MM.1S (cell line): Measurements from ENCODE around the gene CCDC87.

Source experiments
- DNase-seq: peaks from one replicate; pipeline ENCODE4 v3.0.0-alpha.2; 2015
- H2AFZ ChIP-seq: fragments of 300-600 bp; sonication (generic); 2 replicates; pipeline ENCODE4 v1.6.0; 2016; ENCODE audit warnings: antibody characterized with exemption, low read length
- H3F3A ChIP-seq: fragments of 300-600 bp; sonication (generic); 2 replicates; pipeline ENCODE4 v1.6.1; 2016; ENCODE audit warnings: mild to moderate bottlenecking, antibody characterized with exemption, low read length, moderate library complexity, mixed read lengths; ENCODE audit not compliant: insufficient read depth
- H3K27ac ChIP-seq: fragments of 300-600 bp; sonication (generic); 2 replicates; pipeline ENCODE4 v1.5.1; 2016; ENCODE audit warnings: mild to moderate bottlenecking, low read length
- H3K27me3 ChIP-seq: fragments of 300-600 bp; sonication (generic); replicated peaks from 2 replicates; pipeline ENCODE4 v1.6.0; 2016; ENCODE audit warnings: low read length; ENCODE audit not compliant: insufficient read depth
- H3K36me3 ChIP-seq: fragments of 300-600 bp; sonication (generic); replicated peaks from 2 replicates; pipeline ENCODE4 v1.6.1; 2016; ENCODE audit warnings: mild to moderate bottlenecking, low read length, mixed read lengths; ENCODE audit not compliant: insufficient read depth
- H3K4me1 ChIP-seq: fragments of 300-600 bp; sonication (generic); 2 replicates; pipeline ENCODE4 v1.6.1; 2016; ENCODE audit warnings: low read length, mixed read lengths
- H3K4me2 ChIP-seq: fragments of 300-600 bp; sonication (generic); 2 replicates; pipeline ENCODE4 v1.6.0; 2016; ENCODE audit warnings: low read depth, low read length
- H3K4me3 ChIP-seq: fragments of 300-600 bp; sonication (generic); 2 replicates; pipeline ENCODE4 v1.5.1; 2016; ENCODE audit warnings: low read length, mixed read lengths
- H3K79me2 ChIP-seq: fragments of 300-600 bp; sonication (generic); 2 replicates; pipeline ENCODE4 v1.6.1; 2016; ENCODE audit warnings: mixed run types, low read length, mixed read lengths
- H3K9ac ChIP-seq: fragments of 300-600 bp; sonication (generic); 2 replicates; pipeline ENCODE4 v1.6.1; 2016; ENCODE audit warnings: low read length, mixed read lengths
- H3K9me2 ChIP-seq: fragments of 300-600 bp; sonication (generic); replicated peaks from 2 replicates; pipeline ENCODE4 v1.6.1; 2016; ENCODE audit warnings: mild to moderate bottlenecking, low read length, mixed read lengths; ENCODE audit not compliant: insufficient read depth
- H3K9me3 ChIP-seq: fragments of 300-600 bp; sonication (generic); replicated peaks from 2 replicates; pipeline ENCODE4 v1.6.1; 2016; ENCODE audit warnings: mild to moderate bottlenecking, low read length, mixed read lengths; ENCODE audit not compliant: insufficient read depth
- H4K20me1 ChIP-seq: fragments of 300-600 bp; sonication (generic); 2 replicates; pipeline ENCODE4 v1.6.1; 2016; ENCODE audit warnings: mild to moderate bottlenecking, low read length, moderate library complexity, mixed read lengths; ENCODE audit not compliant: insufficient read depth
- CTCF ChIP-seq: fragments of 300-600 bp; sonication (generic); IDR thresholded peaks from 2 replicates; pipeline ENCODE4 v1.5.1; 2016; ENCODE audit warnings: antibody characterized with exemption, low read length, mixed read lengths
- EZH2 ChIP-seq: fragments of 300-600 bp; sonication (generic); optimal IDR thresholded peaks from 2 replicates; pipeline ENCODE3; 2017; ENCODE audit warnings: low read depth, mild to moderate bottlenecking, antibody characterized with exemption, low read length, mixed read lengths
- EZH2phosphoT487 ChIP-seq: fragments of 300-600 bp; sonication (generic); IDR thresholded peaks from 2 replicates; pipeline ENCODE4 v1.6.1; 2018; ENCODE audit warnings: antibody characterized with exemption, low read length

The CCDC87 gene

GRCh38 chr11:66629356-66629755, 36.5 kb upstream of the CCDC87 start:
- Histone ChIP-seq H3K79me2 (peaks cover 100% of the 10 kb centered on the region), H3K27ac (no peak overlapping the region), H3F3A (peaks cover 19% of the 10 kb centered on the region), H4K20me1 (peaks cover 56% of the 10 kb centered on the region), H3K27me3 (no peaks in the 10 kb centered on the region), H3K9me3 (no peaks in the 10 kb centered on the region), H2AFZ (no peak overlapping the region), H3K9me2 (no peaks in the 10 kb centered on the region), H3K4me2 (no peak overlapping the region), H3K4me3 (no peak overlapping the region), H3K4me1 (0 out of 2 replicates have a peak, but pooled peaks cover 6% of the 10 kb centered on the region), H3K9ac (no peak overlapping the region), H3K36me3 (peaks cover 32% of the 10 kb centered on the region)
- no peak for DNase-seq
- TF ChIP-seq CTCF: no peak

GRCh38 chr11:66628061-66628603, 35.3 kb upstream of the CCDC87 start:
- H3K9ac ChIP-seq: no peak overlapping the region
- no peak for DNase-seq
- H3K4me3 ChIP-seq: no peak overlapping the region
- H3K4me2 ChIP-seq: no peak overlapping the region
- peaks cover 100% of the 10 kb centered on the region for H3K79me2 ChIP-seq
- H3K27ac ChIP-seq: no peak overlapping the region
- TF ChIP-seq CTCF: no peak
- no peak for TF ChIP-seq EZH2phosphoT487
- no peak for TF ChIP-seq EZH2
- H3K9me3 ChIP-seq: no peaks in the 10 kb centered on the region
- H2AFZ ChIP-seq: no peak overlapping the region
- peaks cover 68% of the 10 kb centered on the region for H4K20me1 ChIP-seq
- peaks cover 16% of the 10 kb centered on the region for H3F3A ChIP-seq
- 0 out of 2 replicates have a peak, but pooled peaks cover 6% of the 10 kb centered on the region for H3K4me1 ChIP-seq
- H3K36me3 ChIP-seq: peaks cover 32% of the 10 kb centered on the region
- no peaks in the 10 kb centered on the region for H3K27me3 ChIP-seq
- H3K9me2 ChIP-seq: no peaks in the 10 kb centered on the region

DNA sequence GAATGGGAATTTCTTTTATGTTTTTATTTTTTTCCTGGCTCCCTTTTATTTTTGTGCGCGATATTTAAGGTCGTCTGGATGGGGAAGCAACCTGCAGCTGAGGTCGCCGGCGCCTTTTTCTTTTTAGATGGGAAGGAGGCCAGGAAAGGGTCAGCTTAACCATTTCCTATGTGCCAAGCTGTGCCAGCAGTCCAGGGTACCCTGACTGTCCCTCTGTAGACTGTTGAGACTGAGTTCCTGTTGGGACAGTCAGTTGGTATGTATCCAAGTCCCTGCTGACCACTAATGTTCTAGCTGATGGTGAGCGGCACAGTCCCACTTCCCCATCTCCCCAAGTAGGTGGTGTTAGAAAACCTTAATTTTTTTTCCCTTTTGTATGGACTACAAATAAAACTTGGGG, 34.1 kb upstream of the CCDC87 start:
- peaks cover 74% of the 10 kb centered on the region for H4K20me1 ChIP-seq
- no peaks in the 10 kb centered on the region for H3K9me3 ChIP-seq

More for the DNA sequence above, 34.1 kb upstream of the CCDC87 start:
- TF ChIP-seq CTCF (no peak), EZH2phosphoT487 (no peak)
- Histone ChIP-seq H3K36me3 (peaks cover 39% of the 10 kb centered on the region), H3F3A (peaks cover 11% of the 10 kb centered on the region; the same call in 1 of the 2 replicates), H3K79me2 (peaks cover 100% of the 10 kb centered on the region), H3K4me1 (0 out of 2 replicates have a peak, but pooled peaks cover 3% of the 10 kb centered on the region), H3K27ac (no peak overlapping the region), H3K9ac (no peak overlapping the region), H3K4me2 (no peak overlapping the region), H3K9me2 (no peaks in the 10 kb centered on the region), H2AFZ (no peak overlapping the region), H3K4me3 (no peak overlapping the region), H3K27me3 (no peaks in the 10 kb centered on the region)
- no peak for DNase-seq
